GM19239 (cell line): Measurements from ENCODE around the gene FPR1.
"Not testable (repeated sequence)": the region's sequence is repeated elsewhere in the genome, so short reads cannot be mapped to it uniquely, and the experiment has no call there.

Experiments
- DNase-seq: peaks from one replicate; pipeline ENCODE4 v3.0.0; 2011; ENCODE audit warnings: low spot score; ENCODE audit not compliant: insufficient read length
- FAIRE-seq: peaks from 2 replicates; lab custom pipeline; 2011; peaks lifted over from hg19 to GRCh38; lab: Jason Lieb, UNC

FPR1 gene

GRCh38 chr19:51739466-51740213, 12.0 kb downstream of the FPR1 start:
- DNase-seq (no peak), FAIRE-seq (no peak)

DNA sequence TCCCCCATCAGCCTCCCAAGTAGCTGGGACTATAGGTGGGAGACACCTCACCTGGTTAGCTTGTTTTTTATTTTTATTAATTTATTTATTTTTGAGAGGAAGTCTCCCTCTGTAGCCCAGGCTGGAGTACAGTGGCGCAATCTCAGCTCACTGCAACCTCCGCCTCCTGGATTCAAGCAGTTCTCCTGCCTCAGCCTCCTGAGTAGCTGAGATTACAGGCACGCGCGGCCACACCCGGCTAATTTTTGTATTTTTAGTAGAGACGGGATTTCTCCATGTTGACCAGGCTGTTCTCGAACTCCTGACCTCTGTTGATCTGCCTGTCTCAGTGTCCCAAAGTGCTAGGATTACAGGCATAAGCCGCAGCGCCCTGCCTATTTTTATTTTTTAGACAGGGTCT, 13.2 kb downstream of the FPR1 start:
- DNase-seq, FAIRE-seq: not testable (repeated sequence)

GRCh38 chr19:51737924-51738323, 13.8 kb downstream of the FPR1 start:
- DNase-seq (no peak), FAIRE-seq (no peak)

DNA sequence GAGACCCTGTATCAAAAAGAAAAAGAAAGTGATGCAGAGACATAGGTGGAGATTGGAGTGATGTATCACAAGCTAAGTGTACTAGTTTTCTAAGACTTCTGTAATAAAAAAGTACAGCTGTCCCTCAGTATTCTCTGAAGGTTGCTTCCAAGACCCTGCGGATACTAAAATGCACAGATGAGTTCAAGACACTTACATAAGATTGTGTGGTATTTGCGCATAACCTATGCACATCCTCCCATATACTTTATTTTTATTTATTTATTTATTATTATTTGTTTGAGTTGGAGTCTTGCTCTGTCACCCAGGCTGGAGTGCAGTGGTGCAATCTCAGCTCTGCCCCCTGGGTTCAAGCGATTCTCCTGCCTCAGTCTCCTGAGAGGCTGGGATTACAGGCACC, 14.3 kb downstream of the FPR1 start:
- FAIRE-seq (no peak), DNase-seq (no peak)

DNA sequence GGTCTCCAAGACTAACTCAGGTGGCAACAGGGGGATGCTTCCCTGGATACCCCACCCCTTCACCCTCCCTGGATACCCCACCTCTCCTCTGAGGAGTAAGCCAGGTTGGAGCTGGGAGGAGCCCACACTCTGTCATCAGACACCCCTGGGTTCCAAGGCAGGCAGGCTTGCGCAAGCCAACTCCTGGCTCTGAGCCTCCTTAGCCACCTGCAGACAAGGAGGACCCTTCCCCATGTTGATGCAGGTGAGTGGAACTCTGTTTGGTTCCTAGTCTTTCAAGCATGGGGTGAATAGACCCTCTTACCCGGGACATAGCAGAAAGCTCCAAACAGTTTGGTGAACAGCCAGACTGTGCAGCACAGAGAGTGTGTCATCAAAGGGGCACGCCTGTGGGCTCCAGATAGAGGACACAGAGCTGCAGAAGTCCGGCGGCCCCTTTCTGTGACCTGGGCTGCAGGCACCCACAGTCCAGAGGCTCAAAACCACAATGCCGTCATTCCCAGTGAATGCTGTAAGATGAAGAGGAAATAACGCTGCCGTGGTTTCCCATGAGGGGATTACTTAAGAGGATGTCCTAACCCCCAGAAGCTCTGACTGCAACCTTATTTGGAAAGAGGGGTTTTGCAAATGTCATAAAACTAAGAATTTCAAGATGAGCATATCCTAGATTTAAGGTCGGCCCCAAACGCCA, 15.8 kb downstream of the FPR1 start:
- DNase-seq: no peak
- FAIRE-seq: no peak

GRCh38 chr19:51733742-51734522, 17.7 kb downstream of the FPR1 start:
- no peak for DNase-seq
- FAIRE-seq: no peak

- DNase-seq: no peak
- FAIRE-seq: no peak
These were observed 21.9 kb downstream of the FPR1 start for GRCh38 chr19:51729781-51730180.

GRCh38 chr19:51727349-51727880, 24.3 kb downstream of the FPR1 start:
- DNase-seq (no peak), FAIRE-seq (no peak)

- FAIRE-seq: no peak
- no peak for DNase-seq
These were observed 25.6 kb downstream of the FPR1 start for GRCh38 chr19:51726049-51726448.

DNA sequence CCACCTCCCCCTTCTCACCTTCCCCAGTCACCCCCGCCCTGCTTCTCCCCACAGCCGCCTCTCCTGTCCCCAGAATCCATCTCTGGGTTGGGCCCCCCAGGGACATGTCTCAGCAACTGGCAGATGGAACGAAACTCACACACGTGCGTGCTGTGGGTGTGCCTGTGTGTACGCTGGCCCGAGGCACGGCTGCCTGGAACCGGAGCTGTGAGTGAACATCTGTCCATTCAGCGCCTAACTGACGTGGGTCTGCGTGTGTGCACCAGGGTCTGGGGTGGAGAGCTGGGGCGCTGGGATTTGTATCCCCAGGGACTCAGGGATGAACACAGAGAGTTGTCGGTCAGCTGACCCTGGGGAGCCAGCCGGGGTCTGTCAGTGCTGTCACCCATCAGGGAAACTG, 27.1 kb downstream of the FPR1 start:
- DNase-seq (no peak), FAIRE-seq (no peak)

GRCh38 chr19:51722492-51722891, 29.2 kb downstream of the FPR1 start:
- FAIRE-seq (no peak), DNase-seq (no peak)

- DNase-seq (no peak), FAIRE-seq (no peak)
These were observed 29.8 kb downstream of the FPR1 start for GRCh38 chr19:51721905-51722304.

DNA sequence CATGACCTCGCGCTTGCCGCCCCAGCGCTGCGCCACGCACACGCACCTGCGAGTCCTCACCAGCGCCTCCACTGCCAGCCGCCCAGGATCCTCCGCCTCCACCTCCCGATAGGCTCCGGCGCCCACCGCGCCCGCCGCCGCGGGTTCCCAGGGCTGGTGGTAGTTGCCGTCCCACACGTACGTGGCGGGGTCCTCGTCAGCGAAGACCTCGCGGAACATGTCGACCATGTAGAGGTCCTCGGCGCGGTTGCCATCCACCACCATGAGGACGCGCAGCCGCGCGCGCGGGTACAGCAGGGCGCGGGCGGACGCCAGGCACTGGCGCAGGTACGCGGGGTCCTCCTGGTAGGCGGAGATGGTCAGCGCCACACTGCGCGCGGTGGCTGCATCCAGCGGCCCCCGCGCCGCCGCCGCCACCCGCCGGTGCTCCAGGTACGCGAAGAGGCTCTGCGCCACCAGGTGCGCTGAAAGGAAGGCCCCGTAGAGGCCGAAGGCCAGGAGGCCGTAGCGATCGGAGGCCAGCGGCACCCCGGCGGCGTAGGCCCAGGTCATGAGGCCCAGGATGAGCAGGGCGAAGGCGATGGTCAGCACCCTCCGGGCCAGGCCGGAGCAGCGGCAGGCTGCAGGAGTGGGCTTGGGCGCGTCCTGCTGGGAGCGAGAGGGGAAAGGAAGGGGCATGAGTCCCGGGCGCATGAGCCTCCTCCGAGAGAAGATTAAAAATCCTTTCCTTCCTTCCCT, 32.3 kb downstream of the FPR1 start:
- FAIRE-seq (no peak), DNase-seq (no peak)

DNA sequence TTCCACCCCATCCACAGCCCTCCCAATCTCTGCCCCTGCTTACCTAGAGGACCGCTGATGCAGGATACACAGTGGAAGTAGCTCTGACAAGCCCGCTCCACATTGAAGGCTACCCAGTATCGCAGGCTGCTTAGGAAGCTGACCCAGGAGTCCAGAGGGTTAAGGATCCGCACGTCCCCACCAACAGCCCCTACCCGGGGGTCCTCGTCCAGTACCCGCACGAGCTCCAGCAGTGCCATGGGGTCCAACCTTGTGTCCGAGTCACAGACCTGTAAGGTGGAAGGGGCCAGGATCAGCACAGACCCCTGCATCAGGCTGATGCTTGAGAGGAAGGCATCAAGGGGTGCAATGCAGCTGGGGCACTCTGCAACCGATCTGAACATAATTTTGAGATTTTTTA, 34.8 kb downstream of the FPR1 start:
- no peak for DNase-seq
- FAIRE-seq: no peak

DNA sequence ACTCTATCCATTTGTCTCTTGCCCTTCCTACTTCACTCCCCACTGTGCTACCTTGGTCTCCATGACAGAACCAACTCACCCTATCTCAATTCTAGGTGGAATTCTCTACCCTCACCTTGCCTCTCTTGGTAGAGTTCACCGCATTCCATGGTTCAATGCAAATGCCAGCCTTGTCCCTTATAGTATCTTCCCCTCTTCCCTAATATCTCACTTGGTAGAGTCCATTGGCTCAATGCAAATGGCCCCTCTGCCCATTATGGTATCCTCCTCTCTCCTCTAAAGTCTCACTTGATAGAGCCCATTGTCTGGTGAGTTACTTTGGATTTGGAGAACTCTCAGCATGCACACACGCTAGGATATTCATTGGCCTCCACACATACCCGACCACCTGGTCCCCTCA, 35.8 kb downstream of the FPR1 start:
- FAIRE-seq (no peak), DNase-seq (no peak)

DNA sequence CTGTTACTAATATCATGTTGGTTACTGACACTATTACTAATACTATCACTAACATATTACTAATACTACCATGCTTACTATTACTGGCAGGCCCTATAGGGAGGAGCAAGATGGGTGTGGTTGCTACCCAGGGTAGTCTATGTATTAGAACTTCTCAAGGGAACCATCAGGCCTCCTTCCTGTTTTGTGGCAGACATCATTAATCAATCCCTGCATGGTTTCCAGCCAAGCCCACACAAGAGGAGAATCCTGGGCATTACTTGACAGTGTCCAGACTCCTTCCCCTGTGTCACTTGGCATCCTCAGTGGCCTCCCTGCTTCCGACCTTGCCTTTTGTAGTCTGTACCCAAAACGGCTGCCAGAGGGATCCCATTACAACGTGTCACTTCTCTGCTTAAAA, 36.8 kb downstream of the FPR1 start:
- DNase-seq: no peak
- no peak for FAIRE-seq

DNA sequence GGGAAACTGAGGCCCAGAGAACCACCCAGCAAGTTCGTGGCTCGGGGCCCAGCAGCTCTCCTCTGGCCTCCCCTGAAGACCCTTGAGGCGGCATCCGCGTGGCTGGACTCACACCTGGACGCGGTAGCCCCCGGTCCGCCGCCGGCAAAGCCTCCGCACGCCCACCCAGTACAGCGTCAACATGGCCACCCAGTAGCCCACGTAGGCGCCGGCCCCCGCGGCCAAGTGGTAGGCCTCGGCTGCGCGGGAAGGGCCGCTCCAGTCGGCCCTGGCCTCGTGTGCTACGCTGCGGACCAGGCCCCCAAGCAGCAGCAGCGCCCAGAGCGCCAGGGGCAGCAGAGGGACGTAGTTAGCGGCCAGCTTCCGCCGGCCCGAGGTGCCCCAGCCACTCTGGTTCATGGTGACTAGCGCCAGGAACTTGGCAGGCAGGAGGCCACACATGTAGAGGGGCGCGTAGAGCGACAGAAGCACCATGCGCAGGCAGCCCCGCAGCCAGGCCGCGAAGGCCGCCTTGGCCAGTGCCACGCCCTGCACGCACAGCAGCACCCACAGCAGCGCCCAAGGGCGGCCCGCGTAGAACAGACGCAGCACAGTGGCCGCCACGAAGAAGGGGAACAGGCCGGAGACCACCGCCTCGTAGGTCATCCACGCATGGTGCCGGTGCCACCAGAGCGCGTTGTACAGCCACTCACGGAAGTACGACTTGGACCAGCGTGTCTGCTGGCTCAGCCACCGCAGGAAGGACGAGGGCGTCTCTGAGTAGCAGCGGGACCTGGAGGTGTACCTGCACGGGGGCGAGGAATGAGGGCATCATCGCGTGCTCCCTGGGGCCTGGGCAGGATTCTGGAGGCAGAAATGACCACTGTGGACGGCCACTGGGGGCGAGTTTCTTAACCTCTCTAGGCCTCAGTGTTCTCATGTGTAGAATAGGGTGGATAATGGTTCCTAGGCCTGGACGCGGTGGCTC, 38.1 kb downstream of the FPR1 start:
- FAIRE-seq: no peak

DNA sequence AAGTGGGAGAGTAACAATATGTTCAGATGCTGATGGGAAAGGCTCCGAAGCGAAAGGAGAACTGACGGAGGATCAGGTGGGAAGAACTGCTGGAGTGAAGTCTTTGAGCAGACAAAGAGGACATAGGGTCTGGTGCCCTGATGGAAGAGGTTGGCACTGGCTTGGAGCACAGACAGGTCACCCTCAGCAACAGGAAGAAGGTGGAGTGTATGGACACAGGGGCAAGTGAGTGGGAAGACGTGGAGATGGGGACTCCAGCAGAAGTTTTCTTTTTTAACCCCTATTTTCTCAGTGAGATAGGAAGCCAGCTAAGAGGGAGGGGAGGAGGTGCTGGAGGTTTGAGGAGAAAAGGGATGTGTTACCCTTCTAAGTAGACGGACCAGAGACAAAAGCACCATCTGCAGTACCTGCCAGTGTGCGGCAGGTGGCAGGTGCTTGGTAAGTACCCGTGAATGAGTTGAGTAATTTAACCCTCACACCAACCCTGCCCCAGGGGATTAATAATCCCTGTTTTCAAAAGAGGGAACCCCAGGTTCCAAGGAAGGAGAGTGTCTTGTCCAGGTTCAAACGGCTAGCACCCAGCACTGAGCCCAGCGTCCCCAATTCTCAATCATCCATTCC, 39.1 kb downstream of the FPR1 start:
- FAIRE-seq (no peak), DNase-seq (no peak)

More for the DNA sequence above, 38.1 kb downstream of the FPR1 start:
- no peak for DNase-seq

DNA sequence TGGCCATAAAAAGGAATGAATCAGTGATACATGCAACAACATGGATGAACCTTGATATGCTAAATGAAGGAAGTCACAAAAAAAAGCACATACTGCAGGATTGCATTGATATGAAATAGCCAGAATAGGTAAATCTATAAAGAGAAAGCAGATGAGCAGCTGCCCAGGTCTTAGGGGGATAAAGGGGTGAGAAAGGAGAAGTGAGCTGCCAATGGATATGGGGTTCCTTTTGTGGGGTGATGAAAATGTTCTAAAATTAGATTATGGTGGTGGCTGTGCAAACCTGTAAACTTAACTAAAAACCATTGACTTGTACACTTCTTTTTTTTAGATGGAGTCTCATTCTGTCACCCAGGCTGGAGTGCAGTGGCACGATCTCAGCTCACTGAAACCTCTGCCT, 40.0 kb downstream of the FPR1 start:
- DNase-seq (no peak), FAIRE-seq (no peak)
